ENCODE data around the gene ZNF362. TPM values are rescaled to one million over a fixed set of nuclear protein-coding genes. Genes with fewer than 3 reads are reported as not detected.
A peak's percentile ranks its signal among the peaks of the same experiment; 100 is the strongest.

ZNF362 gene
- total RNA-seq (2014; rRNA removed; shearing (Covaris generic)) (10.0 and 11.0 TPM in 2 replicates), polyA plus RNA-seq (2016; fragmentation: Nextera tagmentation; extraction: Ambion mirVana) (12.9 and 16.8 TPM in 2 replicates)
- long read RNA-seq, partial matches to known transcripts: 4 of 6 reads
- long read RNA-seq, other reads (novel, unspliced or antisense): 1 of 6 reads

- DNase-seq (ENCODE audit: low spot score) (peak; percentile 79), ATAC-seq (peak; percentile 23)
- Histone ChIP-seq H3K79me2 (replicated peaks; ENCODE audit: insufficient read depth) (peaks cover 46% of the 10 kb centered on the region), H3K9me2 (ENCODE audit: insufficient read depth) (0 out of 2 replicates have a peak, but pooled peaks cover 2% of the 10 kb centered on the region), H3K4me3 (peak within 1 kb of the TSS; percentile 76), H2AFZ (peak within 1 kb of the TSS; percentile 93), H3K4me2 (peak within 1 kb of the TSS; percentile 84), H3K4me1 (ENCODE audit: insufficient read depth) (peaks cover 29% of the 10 kb centered on the region), H4K20me1 (replicated peaks; ENCODE audit: insufficient read depth) (peaks cover 15% of the 10 kb centered on the region), H3K27ac (ENCODE audit: low read depth) (peak within 1 kb of the TSS; percentile 72; the same call in 1 of the 2 replicates), H3F3A (replicated peaks; ENCODE audit: low read depth) (peaks cover 4% of the 10 kb centered on the region; the same call in 1 of the 2 replicates), H3K36me3 (ENCODE audit: insufficient read depth) (no peaks in the 10 kb centered on the region), H3K27me3 (ENCODE audit: insufficient read depth) (no peaks in the 10 kb centered on the region)
- Mint-ChIP-seq H3K9me3 (peaks cover 6% of the 10 kb centered on the region; the same call in 2 of the 3 replicates), H3K27ac (peak within 1 kb of the TSS; percentile 98), H3K27me3 (ENCODE audit: insufficient read depth, low read depth, poor library complexity) (peaks cover 14% of the 10 kb centered on the region), H3K36me3 (ENCODE audit: low read depth) (peaks cover 7% of the 10 kb centered on the region), H3K4me1 (peaks cover 33% of the 10 kb centered on the region), H3K4me3 (peak within 1 kb of the TSS; percentile 100)
- TF ChIP-seq CREB1 (CRISPR knock-in tag; IDR thresholded peaks at IDR 0.05; ENCODE audit: low read depth): no peak
- TF ChIP-seq STAT1 (IDR thresholded peaks at IDR 0.05; ENCODE audit: unreplicated experiment): no peak
- no peak for TF ChIP-seq JUNB (IDR thresholded peaks at IDR 0.05; ENCODE audit: unreplicated experiment)
- TF ChIP-seq ZNF114 (CRISPR knock-in tag; IDR thresholded peaks at IDR 0.05): no peak
- TF ChIP-seq REST (IDR thresholded peaks at IDR 0.05; ENCODE audit: unreplicated experiment): no peak
- no peak for TF ChIP-seq POLR2AphosphoS5 (IDR thresholded peaks at IDR 0.05; ENCODE audit: low read depth)
- no peak for TF ChIP-seq EZH2 (IDR thresholded peaks at IDR 0.05; ENCODE audit: low read depth, unreplicated experiment)
Measured at GRCh38 chr1:33256471-33257206, at the start of gene ZNF362. TSS of gene ZNF362 (plus strand) at chr1:33256492. CDS start at chr1:33270575, 14,083 bp downstream.

GRCh38 chr1:33211972-33212371 is 44.3 kb upstream of the ZNF362 start:
- Histone ChIP-seq H4K20me1 (replicated peaks; ENCODE audit: insufficient read depth) (no peaks in the 10 kb centered on the region), H3K4me3 (no peak overlapping the region), H3K4me1 (ENCODE audit: insufficient read depth) (no peaks in the 10 kb centered on the region), H3K4me2 (no peak overlapping the region), H3K9me2 (ENCODE audit: insufficient read depth) (no peaks in the 10 kb centered on the region), H3K36me3 (ENCODE audit: insufficient read depth) (no peaks in the 10 kb centered on the region), H3K27me3 (ENCODE audit: insufficient read depth) (no peaks in the 10 kb centered on the region; the same call in 1 of the 2 replicates), H3F3A (replicated peaks; ENCODE audit: low read depth) (no peaks in the 10 kb centered on the region), H3K27ac (ENCODE audit: low read depth) (no peak overlapping the region), H3K79me2 (replicated peaks; ENCODE audit: insufficient read depth) (no peaks in the 10 kb centered on the region), H2AFZ (no peak overlapping the region)
- Mint-ChIP-seq H3K4me1 (no peaks in the 10 kb centered on the region), H3K4me3 (no peak overlapping the region), H3K36me3 (ENCODE audit: low read depth) (no peaks in the 10 kb centered on the region), H3K9me3 (no peaks in the 10 kb centered on the region), H3K27ac (no peak overlapping the region), H3K27me3 (ENCODE audit: insufficient read depth, low read depth, poor library complexity) (peaks cover 2% of the 10 kb centered on the region)
- ATAC-seq (no peak), DNase-seq (ENCODE audit: low spot score) (no peak)
- TF ChIP-seq EZH2 (IDR thresholded peaks at IDR 0.05; ENCODE audit: low read depth, unreplicated experiment): no peak
- no peak for TF ChIP-seq CREB1 (CRISPR knock-in tag; IDR thresholded peaks at IDR 0.05; ENCODE audit: low read depth)
- no peak for TF ChIP-seq EZH2phosphoT487 (IDR thresholded peaks at IDR 0.05; ENCODE audit: unreplicated experiment)
- no peak for TF ChIP-seq REST (IDR thresholded peaks at IDR 0.05; ENCODE audit: unreplicated experiment)
- no peak for TF ChIP-seq ZNF114 (CRISPR knock-in tag; IDR thresholded peaks at IDR 0.05)
- no peak for TF ChIP-seq ETS1 (IDR thresholded peaks at IDR 0.05)
- TF ChIP-seq POLR2AphosphoS5 (IDR thresholded peaks at IDR 0.05; ENCODE audit: low read depth): no peak
- TF ChIP-seq CTCF (conservative IDR thresholded peaks at IDR 0.05; ENCODE audit: low read depth in 2 of 2): no peak
- TF ChIP-seq JUNB (IDR thresholded peaks at IDR 0.05; ENCODE audit: unreplicated experiment): no peak
- no peak for TF ChIP-seq NANOG (IDR thresholded peaks at IDR 0.05; ENCODE audit: borderline replicate concordance)
